ENCODE results near the gene GNPAT.

The GNPAT gene

DNA sequence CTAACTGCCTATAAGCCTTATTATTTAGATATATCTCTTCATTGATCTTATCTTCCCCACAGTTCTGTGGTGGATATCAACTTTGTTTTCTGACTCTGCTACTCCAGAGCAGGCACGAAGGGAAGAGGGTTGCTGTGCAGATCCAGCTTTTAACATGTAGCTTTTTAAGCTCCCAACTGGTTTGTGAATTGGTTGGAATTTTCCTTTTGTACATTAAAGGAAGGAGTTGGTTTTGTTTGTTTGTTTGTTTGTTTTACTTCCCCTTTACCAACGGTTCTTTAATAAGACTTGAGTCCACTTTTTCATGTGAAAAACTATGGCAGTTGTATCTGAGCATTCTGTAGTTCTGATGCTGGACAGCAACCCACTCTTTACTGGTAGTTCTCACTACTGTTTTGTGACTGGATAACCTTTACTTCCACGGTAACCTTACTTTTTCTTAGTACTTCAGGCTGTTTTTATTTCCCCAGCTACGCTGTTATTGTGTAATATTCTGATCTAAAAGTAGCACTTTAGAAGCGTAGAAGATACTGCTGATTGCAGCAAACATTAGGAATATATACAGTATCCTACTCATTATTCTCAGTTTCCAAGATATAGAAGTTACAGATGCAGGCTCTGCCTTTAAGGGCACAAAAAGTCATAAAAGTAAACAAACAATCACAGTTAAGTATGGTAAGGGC lies 1.6 kb downstream of the GNPAT start:
- DNase-seq (ENCODE audit: low read depth in 3 of 3), result no peak

DNA sequence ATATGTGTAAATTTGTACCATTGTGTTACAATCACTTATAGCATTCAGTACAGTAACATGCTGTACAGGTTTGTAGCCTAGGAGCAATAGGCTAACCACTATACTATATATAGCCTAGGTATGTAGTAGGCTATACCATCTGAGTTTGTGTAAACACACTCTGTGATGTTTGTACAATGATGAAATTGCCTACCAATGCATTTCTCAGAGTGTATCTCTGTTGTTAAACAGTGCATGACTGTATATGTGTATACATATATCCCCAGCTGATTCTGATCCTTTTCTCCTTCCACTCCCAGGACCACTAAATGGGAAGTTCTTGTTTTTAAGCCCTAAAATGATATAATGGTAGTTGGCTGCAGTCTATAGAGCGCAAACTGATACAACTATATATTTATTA lies 7.8 kb downstream of the GNPAT start:
- DNase-seq (ENCODE audit: low read depth in 3 of 3), result no peak

DNA sequence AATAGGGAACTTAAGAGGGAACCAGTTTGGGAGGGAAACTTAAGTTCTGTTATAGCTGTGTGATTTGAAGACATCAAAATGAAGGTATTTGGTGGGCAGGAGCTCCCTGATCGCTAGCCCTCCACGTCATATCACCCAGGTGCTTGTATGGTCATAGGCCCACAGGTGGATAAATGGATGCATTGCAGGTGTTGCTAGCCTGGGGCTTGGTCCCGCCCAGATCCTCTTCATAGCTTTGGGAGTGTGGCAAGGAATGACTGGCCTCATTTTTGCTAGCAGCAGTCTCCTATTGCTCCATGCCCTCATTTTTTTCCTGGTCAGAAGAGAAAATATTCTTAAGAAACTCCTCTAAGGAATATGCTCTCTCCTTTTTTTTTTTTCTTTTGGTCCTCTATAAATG lies 11.3 kb downstream of the GNPAT start:
- no peak for DNase-seq (ENCODE audit: low read depth in 3 of 3)

DNA sequence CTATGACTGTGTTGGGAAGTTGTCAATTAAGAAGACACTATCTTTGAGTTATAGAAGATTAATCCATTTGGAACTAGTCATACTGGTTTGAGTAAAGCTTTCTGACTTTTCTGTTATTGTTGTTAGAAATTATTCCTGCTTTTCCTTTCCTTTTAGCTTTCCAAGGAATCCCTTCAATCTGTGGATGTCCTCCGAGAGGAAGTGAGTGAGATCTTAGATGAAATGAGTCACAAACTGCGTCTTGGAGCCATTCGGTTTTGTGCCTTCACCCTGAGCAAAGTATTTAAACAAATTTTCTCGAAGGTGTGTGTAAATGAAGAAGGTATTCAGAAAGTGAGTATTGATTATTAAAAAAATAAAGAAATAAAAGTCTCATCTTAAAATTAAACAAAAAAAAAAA lies 19.3 kb downstream of the GNPAT start:
- DNase-seq (ENCODE audit: low read depth in 3 of 3), result no peak

DNA sequence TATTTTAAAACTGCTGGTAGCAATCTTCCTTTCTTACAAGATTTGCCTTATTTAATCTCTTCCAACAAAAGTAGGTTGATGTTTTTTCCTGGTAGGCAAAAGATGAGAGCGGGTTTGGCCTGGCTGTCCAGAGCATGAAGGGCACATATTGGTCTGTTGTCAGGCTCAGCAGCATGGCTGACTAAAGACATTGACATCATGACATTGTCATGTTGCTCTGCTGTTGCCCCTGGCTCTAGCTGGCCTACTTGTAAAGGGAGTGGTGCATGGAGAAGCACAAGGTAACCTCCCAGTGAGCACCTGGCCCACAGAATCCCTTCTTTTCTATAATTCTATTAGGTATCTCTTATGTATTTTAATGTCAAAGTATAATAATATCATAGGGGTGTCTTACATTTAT lies 23.6 kb downstream of the GNPAT start:
- DNase-seq (ENCODE audit: low read depth in 3 of 3), result no peak

DNA sequence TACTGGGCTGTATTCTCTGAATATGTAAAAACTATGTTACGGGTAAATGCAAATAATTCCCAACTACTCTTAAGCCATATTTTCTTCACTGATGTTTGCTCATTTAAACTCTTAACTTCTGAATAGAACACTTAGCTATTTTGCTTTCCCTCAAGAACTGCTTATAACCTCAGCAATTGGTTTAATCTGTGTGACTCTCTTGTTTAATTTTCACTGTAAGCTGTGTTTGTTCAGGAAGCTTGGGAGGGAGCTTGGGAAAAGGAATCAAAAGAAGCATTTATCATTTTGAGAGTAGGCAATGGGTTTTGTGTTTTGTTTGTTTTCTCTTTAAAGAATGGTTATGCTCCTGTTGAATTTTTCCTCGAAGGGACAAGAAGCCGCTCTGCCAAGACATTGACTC lies 24.4 kb downstream of the GNPAT start:
- no peak for DNase-seq (ENCODE audit: low read depth in 3 of 3)

DNA sequence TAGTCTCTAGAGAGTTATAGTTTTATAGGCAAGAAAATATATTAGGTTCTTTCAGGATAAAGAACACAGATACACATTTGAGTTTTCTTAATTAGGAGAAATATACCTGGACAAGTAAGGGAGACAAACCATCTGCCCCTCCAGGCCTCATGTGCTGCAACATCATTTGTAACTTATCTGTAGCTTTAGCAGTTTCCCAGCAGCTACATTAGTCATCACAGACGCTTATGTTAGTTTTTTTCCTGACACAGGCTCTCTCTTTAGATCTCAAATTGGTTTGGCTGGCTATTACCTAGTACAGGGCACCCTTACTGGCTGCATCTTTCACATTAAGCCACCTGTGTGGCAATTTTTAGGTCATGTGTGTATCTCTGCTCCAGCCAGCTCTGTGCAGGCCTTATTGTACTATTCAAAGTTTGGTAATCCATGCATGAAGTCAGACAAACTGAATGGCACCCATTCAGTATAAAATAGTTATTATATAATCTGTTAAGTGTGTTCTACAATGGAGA lies 25.9 kb downstream of the GNPAT start:
- DNase-seq (ENCODE audit: low read depth in 3 of 3), result no peak

DNA sequence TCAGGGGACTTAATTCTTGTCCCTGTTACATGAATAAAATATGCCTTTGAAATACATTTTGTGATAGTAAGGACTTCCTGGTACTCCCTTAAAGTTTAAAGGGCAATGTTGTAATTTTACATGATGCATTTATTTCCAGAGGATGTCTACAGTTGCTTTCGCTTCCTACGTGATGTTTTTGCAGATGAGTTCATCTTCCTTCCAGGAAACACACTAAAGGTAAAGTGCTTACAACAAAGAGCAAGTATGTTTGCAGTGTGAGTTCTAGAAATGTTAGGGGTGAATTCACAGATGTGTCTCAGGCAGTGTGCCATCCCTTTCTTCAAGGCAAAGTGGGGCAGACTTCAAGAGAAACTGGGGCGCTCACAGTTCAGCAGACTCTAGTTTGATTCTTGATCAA lies 31.2 kb downstream of the GNPAT start:
- DNase-seq (ENCODE audit: low read depth in 3 of 3), result no peak

DNA sequence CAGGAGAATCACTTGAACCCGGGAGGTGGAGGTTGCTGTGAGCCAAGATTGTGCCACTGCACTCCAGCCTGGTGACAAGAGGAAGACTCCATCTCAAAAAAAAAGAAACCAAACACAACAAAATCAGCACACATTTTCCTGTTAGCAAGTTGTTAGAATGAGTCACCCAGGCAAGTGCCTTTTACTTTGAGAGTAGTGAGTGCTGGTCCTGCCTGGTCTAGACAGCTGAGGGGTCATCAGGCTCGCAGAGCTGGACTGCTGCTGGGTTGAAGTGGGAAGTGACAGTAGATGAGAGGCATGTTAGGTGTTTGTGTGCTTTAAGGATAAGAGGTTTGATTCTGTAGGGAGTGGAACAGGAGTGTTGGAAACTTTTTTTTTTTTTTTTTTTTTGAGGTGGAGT lies 31.9 kb downstream of the GNPAT start:
- no peak for DNase-seq (ENCODE audit: low read depth in 3 of 3)

DNA sequence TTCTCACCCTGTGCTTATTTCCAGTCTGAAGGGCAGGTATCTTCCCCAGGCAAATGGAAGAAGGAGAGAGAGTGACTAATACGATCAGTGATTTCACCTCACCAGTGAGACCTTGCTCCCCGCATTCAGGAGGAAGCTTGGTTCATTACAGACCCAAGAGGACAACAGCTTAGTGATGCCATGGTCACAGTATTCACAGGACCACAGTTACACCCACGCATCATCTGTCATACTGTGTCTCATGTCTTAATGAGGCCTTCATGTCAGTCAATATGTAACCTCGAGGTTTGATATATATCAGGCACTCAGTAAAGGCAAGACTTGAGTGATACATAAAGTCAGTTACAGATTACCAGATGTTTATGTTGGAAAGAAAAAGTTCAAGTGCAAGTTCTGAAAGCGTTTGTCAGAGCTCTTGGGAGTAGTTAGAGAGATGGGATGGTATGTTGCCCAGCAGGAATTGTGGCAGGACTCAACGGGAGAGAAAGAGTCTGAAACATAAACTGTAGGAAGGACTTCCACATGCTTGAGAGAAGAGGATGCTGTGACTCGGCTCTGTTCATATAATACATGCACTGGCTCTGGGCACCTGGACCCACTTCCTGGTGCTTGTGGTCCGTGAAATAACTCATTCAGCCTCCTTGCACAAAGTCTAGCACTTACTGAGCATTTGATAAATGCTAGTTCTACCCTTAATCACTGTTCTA lies 33.3 kb downstream of the GNPAT start:
- peak; percentile 5 to 40 (median 11) for DNase-seq (ENCODE audit: low read depth in 3 of 3)

DNA sequence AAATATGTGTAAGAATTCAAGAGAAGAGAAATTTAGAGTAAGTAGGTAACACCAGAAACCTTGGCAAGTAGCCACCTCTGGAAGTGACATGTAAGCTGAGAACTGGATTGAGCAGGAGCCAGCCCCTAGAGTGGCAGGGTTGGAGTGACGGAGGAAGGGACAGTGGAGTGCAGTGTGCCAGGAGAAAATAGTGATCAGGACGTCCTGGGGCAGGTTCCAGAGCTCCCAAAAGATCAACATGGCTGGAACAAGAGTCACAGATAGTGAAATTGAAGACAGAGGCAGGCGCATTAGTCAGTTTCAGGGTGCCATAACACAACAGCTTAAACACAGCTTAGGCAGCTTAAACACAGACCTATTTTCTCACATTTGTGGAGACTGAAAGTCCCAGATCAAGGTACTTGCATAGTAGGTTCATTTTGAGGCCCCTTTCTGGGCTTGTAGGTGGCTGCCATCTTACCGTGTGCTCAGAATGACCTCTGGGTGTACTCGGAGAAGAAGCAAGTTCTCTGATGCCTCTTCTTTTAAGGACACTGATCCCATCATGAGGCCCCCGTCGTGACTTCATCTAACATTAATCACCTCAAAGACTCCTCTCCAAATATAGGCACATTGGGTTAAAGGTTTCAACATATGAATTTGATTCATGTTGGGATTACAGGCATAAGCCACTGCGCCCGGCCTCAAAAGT lies 37.2 kb downstream of the GNPAT start:
- DNase-seq (ENCODE audit: low read depth in 3 of 3), result no peak

DNA sequence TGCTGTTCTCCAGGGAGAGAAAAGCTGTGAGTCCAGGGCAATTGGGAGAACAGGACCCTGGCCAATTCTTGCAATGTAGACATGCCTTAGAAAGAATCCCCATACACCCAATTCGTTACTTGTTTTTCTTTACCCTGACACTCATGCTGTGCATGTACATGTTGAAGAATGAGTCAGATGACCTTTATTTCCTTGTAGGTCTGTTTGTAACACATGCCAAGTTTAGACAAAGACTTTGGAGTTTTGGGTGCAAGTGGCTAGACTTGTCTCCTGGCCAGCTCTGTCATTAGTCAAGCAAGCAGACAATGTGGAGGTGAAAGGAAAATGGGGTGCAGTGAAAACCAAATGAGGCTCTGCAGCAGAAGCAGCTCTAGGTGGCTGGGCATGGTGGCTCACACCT lies 38.1 kb downstream of the GNPAT start:
- DNase-seq (ENCODE audit: low read depth in 3 of 3), result no peak

DNA sequence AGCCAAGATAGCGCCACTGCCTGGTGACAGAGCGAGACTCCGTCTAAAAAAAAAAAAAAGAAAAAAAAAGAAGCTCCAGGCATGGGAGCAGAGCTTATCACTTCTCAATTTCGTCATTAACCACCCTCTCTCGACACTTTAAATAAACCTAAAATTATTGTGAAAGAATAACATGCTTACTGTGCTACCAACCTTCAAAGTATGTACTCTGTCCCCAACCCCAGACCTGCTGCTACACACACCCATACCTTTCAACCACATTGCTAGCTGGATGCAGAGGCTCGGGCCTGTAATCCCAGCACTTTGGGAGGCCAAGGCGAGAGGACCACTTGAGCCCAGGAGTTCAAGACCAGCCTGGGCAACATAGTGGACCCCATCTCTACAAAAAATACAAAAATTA lies 38.7 kb downstream of the GNPAT start:
- no peak for DNase-seq (ENCODE audit: low read depth in 3 of 3)

DNA sequence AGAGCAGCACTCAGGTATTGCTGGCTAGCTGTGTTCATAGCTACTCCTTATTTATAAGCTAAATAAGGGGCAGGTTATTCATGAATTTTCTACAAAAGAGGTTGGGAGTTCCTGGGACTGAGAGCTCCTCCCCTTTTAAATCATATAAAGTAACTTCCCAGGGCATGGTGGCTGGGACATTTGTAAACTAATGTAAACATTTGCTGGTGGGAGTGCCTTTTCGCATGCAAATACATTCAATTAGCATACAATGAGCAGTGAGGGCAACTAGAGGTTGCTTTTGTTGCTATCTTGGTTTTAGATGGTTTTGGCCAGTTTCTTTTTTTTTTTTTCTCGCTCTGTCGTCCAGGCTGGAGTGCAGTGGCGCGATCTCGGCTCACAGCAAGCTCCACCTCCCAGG lies 43.4 kb downstream of the GNPAT start:
- no peak for DNase-seq (ENCODE audit: low read depth in 3 of 3)

DNA sequence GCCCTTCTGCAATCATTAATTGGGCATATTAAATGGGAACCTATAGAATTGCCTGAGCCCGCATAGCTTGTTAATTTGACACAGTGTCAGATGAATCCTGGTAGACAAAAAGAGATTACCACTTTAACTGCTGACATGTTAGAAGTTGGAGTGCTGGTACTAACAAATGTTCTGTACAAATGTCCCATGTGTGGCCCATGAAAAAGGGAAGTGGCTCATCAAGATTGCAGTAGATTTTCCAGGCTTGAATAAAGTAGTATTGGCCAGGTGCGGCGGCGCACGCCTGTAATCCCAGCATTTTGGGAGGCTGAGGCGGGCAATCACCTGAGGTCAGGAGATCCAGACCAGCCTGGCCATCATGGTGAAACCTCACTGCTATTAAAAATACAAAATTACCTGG lies 45.6 kb downstream of the GNPAT start:
- no peak for DNase-seq (ENCODE audit: low read depth in 3 of 3)

DNA sequence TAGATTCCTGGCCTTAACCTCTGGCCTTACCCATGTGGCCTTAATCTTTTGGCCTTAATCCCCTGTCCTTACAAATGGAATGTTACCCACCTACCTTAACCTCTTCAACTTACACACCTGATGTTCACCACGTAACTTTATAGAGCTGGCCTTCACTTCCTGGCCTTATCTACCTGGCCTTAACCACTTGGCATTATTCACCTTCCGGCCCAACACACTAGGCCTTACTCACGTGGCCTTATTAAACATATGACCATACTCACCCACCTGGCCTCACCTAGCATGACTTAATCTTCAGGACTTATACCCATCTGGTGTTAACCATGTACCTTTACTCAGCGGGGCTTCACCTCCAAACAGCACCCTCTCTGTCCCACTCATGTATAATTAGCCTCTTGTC lies 54.9 kb downstream of the GNPAT start:
- no peak for DNase-seq (ENCODE audit: low read depth in 3 of 3)

DNA sequence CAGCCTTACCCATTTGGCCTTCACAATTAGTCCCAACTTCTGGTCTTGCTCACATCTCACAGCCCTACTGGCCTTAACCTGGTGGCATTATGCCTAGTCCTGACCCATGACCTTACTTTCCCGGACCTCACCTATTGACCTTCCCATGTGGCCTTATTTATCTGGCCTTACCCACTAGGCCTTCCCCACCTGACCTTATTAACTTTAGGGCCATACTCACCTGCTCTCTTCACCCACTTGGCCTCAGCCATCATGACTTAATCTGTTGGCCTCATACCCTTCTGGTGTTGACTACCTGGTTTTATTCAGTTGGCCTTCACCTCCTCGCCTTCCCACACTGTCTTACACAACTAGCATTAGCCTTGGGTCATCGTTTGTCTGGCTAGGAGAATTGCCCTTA lies 61.0 kb downstream of the GNPAT start:
- DNase-seq (ENCODE audit: low read depth in 3 of 3), result no peak

DNA sequence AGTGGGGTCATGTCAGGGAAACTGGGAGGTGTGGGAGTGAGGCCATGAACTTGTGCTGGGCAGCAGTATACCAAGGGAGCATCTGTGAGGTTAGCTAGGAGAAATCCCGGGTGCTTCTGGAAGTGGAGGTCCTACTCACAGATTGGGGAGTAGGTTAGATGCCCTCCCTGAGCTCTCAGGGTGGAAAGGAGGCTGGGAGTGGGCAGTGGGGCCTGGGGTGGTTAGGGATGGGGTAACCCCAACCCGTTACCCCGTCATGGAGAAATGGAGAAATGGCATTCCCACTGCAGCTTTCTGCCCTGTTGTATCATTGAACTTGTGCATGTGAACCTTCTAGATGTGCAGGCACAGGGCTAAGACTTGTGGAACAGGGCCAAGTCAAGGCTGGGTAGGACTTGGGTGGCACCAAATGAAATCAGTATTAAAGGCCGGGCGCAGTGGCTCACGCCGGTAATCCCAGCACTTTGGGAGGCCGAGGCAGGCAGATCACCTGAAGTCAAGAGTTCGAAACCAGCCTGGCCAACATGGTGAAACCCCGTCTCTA lies 69.5 kb downstream of the GNPAT start:
- DNase-seq (ENCODE audit: low read depth in 3 of 3), result no peak

DNA sequence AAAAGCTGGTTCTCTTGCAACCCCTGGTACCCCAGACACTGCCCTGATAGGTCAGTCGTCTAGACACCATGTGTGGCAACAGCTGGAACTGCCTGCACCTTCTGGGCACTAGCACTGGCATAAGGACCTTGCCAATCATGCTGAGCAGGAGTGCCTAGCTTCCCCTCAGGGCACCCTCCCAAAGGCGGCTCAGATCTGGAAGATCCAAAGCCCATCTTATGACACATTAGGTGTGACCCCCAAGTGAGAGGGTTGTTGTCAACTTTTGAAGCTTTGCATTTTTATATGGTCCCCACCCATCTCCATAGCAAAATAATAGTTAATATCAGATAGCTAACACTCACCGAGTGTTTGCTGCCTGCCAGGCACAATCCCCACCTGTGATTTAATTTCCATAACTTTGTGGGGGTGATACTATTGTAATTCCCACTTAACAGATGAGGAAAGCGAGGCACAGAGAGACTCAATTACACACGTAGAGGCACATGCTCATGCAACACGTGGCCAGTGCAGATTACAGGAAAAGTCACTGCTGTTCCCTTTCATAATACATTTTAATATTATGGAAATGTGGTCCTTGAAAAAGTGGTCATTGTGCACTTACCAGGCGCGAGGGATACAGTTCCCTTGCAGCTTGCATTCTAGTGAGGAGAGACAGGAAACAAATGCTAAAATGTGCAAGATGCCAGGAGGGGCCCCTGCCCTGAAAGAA lies 70.9 kb downstream of the GNPAT start:
- no peak for DNase-seq (ENCODE audit: low read depth in 3 of 3)

DNA sequence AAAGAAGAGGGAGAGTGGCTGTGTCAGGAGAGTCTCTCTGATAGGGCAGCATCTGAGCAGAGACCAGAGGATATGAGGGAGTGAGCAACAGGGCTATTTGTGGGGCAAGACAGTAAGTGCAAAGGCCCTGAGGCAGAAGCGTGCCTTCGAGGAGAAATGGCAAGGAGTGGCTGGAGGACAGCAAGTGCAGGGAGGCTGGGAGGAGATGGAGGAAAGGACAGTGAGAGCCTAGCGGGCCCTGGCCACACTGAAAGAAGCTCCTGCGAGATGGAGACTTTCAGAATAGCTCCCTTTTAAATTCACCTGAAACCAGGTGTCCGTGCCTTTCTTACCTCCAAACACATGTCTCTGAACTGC lies 71.4 kb downstream of the GNPAT start:
- DNase-seq (ENCODE audit: low read depth in 3 of 3), result no peak

DNA sequence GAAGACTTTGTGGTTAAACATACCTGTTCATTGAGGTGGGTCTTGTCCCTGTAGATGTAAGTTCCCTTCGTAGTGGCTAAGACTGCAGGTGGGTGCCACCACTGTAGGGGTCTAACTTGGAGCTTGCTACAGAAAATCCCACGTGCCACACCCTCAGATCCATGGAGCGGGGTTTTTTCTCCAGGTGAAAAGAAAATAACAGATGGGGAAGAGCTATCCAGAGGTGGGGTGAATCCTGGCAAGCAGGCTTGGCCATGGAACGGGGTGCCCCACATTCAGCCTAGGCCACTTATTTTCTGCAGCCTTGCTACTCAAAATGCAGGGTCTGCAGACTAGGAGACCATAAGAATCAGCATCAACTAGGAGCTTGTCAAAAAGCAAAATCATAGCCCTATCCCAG lies 72.6 kb downstream of the GNPAT start:
- DNase-seq (ENCODE audit: low read depth in 3 of 3), result no peak

DNA sequence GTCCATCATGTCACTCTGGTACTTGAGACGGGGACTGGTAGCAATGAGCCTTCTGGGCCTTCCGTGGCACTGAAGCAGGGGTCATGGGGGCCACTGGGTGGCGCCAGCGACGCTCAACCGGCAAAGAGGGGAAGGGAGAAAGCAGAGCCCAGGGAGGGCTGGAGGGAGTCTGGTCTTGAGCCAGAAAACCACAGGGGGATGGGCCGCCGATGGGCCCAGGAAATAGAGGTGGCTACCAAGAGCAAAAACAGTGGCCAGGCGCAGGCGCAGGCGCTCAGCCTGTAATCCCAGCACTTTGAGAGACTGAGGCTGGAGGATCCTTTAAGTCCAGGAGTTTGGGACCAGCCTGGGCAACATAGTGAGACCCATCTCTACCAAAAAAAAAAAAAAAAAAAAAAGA lies 74.9 kb downstream of the GNPAT start:
- DNase-seq (ENCODE audit: low read depth in 3 of 3), result no peak

Measured in stimulated activated CD4-positive, alpha-beta T cell treated with anti-CD3 and anti-CD28 coated beads, TNF-alpha, amount 100 ng/mL, for 48 hours (primary cell).